NCI-H187 treated with DMSO at 0.1 percent for 48 hours (cell line): Measurements from ENCODE around the gene TCF4.

ENCODE experiments used
- DNase-seq: peaks from one replicate; lab custom pipeline; 2025; lab: John Stamatoyannopoulos, UW

TCF4 gene

GRCh38 chr18:55588111-55588869 is at the start of gene TCF4:
Gene TCF4 (minus strand): TSS chr18:55588192. CDS start chr18:55587116, 1,076 bp downstream.
- DNase-seq = peak; percentile 22

GRCh38 chr18:55637204-55637603 is 49.2 kb upstream of the TCF4 start:
- DNase-seq = no peak

GRCh38 chr18:55635439-55635838 is 47.4 kb upstream of the TCF4 start:
- no peak for DNase-seq

- DNase-seq = no peak
These were observed 46.6 kb upstream of the TCF4 start for GRCh38 chr18:55634545-55634944.

GRCh38 chr18:55633032-55633431 is 45.0 kb upstream of the TCF4 start:
- DNase-seq = no peak

GRCh38 chr18:55629133-55629532 is 41.1 kb upstream of the TCF4 start:
- DNase-seq = no peak

GRCh38 chr18:55627007-55627406 is 39.0 kb upstream of the TCF4 start:
- DNase-seq = no peak

GRCh38 chr18:55625901-55626300 is 37.9 kb upstream of the TCF4 start:
- DNase-seq = no peak

GRCh38 chr18:55623626-55624025 is 35.6 kb upstream of the TCF4 start:
- no peak for DNase-seq

- DNase-seq = no peak
These were observed 22.5 kb upstream of the TCF4 start for GRCh38 chr18:55610506-55610905.

- no peak for DNase-seq
These were observed 21.3 kb upstream of the TCF4 start for GRCh38 chr18:55609160-55609825.

- no peak for DNase-seq
These were observed 20.5 kb upstream of the TCF4 start for GRCh38 chr18:55608497-55608896.

GRCh38 chr18:55607773-55608172 is 19.8 kb upstream of the TCF4 start:
- DNase-seq = no peak

- no peak for DNase-seq
These were observed 17.8 kb upstream of the TCF4 start for GRCh38 chr18:55605733-55606338.

- no peak for DNase-seq
These were observed 15.8 kb upstream of the TCF4 start for GRCh38 chr18:55603775-55604174.

GRCh38 chr18:55593888-55594287 is 5.9 kb upstream of the TCF4 start:
- DNase-seq = no peak

- no peak for DNase-seq
These were observed 4.6 kb upstream of the TCF4 start for GRCh38 chr18:55592572-55592971.

- no peak for DNase-seq
These were observed 4.1 kb upstream of the TCF4 start for GRCh38 chr18:55592106-55592505.

- DNase-seq = peak; percentile 60
These were observed 1.8 kb upstream of the TCF4 start for GRCh38 chr18:55589625-55590291.

- DNase-seq = no peak
These were observed 1.0 kb upstream of the TCF4 start for GRCh38 chr18:55588870-55589595.

- peak; percentile 17 for DNase-seq
These were observed 428 bp downstream of the TCF4 start for GRCh38 chr18:55587418-55588110.
